ENCODE data around the gene PNMA6E. TPM values are rescaled to one million over a fixed set of nuclear protein-coding genes. Genes with fewer than 3 reads are reported as not detected.

The PNMA6E gene
- total and polyA plus RNA-seq, 2 experiments from 2014 or later = not detected

DNA sequence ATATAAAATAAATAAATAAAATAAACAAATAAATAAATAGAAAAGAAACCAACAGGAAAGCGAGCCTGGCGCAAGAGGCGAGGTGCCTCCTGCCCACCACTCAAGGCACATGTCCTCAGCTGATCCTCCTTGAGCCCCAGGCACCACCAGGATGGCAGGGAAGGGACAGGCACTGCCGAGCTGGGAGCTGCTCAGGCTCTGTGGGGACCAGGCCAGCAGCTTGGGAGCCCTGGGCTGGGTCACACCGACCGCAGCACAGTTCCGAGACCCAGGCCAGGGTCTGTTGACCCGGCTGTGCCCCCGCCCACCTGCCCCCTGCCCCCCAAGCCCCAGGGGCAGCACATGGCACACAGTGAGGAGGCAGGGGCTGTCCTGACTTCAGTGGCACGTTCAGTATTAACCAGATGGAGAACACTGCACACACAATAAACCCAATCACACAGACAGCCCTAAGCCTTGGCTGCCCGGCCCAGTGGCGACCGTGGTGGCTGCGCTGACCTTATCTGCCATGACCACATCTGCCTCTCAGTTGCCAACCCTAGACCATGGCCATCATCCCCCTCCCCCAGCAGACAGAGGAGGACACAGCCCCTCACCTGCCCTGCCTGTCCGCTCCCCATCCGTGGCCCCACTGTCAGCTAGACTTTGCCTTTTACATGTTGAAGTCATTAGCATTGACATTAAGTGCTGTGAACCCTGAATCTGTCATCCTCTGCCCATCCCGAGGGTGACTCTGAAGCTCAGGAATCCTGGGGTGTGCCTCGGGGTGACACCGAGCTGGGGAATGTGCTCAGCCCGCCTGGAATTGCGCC, 47.6 kb upstream of the PNMA6E start:
- Mint-ChIP-seq H3K9me3 (no peaks in the 10 kb centered on the region), H3K4me3 (no peak overlapping the region), H3K27ac (no peak overlapping the region), H3K4me1 (no peaks in the 10 kb centered on the region), H3K27me3 (ENCODE audit: insufficient read depth, low read depth, poor library complexity) (peaks cover 1% of the 10 kb centered on the region), H3K36me3 (ENCODE audit: low read depth) (no peaks in the 10 kb centered on the region)
- H3K4me3 ChIP-seq = no peak overlapping the region
- H3F3A ChIP-seq (replicated peaks; ENCODE audit: low read depth) = no peaks in the 10 kb centered on the region
- no peak overlapping the region for H3K4me2 ChIP-seq
- TF ChIP-seq, protein P1, sequence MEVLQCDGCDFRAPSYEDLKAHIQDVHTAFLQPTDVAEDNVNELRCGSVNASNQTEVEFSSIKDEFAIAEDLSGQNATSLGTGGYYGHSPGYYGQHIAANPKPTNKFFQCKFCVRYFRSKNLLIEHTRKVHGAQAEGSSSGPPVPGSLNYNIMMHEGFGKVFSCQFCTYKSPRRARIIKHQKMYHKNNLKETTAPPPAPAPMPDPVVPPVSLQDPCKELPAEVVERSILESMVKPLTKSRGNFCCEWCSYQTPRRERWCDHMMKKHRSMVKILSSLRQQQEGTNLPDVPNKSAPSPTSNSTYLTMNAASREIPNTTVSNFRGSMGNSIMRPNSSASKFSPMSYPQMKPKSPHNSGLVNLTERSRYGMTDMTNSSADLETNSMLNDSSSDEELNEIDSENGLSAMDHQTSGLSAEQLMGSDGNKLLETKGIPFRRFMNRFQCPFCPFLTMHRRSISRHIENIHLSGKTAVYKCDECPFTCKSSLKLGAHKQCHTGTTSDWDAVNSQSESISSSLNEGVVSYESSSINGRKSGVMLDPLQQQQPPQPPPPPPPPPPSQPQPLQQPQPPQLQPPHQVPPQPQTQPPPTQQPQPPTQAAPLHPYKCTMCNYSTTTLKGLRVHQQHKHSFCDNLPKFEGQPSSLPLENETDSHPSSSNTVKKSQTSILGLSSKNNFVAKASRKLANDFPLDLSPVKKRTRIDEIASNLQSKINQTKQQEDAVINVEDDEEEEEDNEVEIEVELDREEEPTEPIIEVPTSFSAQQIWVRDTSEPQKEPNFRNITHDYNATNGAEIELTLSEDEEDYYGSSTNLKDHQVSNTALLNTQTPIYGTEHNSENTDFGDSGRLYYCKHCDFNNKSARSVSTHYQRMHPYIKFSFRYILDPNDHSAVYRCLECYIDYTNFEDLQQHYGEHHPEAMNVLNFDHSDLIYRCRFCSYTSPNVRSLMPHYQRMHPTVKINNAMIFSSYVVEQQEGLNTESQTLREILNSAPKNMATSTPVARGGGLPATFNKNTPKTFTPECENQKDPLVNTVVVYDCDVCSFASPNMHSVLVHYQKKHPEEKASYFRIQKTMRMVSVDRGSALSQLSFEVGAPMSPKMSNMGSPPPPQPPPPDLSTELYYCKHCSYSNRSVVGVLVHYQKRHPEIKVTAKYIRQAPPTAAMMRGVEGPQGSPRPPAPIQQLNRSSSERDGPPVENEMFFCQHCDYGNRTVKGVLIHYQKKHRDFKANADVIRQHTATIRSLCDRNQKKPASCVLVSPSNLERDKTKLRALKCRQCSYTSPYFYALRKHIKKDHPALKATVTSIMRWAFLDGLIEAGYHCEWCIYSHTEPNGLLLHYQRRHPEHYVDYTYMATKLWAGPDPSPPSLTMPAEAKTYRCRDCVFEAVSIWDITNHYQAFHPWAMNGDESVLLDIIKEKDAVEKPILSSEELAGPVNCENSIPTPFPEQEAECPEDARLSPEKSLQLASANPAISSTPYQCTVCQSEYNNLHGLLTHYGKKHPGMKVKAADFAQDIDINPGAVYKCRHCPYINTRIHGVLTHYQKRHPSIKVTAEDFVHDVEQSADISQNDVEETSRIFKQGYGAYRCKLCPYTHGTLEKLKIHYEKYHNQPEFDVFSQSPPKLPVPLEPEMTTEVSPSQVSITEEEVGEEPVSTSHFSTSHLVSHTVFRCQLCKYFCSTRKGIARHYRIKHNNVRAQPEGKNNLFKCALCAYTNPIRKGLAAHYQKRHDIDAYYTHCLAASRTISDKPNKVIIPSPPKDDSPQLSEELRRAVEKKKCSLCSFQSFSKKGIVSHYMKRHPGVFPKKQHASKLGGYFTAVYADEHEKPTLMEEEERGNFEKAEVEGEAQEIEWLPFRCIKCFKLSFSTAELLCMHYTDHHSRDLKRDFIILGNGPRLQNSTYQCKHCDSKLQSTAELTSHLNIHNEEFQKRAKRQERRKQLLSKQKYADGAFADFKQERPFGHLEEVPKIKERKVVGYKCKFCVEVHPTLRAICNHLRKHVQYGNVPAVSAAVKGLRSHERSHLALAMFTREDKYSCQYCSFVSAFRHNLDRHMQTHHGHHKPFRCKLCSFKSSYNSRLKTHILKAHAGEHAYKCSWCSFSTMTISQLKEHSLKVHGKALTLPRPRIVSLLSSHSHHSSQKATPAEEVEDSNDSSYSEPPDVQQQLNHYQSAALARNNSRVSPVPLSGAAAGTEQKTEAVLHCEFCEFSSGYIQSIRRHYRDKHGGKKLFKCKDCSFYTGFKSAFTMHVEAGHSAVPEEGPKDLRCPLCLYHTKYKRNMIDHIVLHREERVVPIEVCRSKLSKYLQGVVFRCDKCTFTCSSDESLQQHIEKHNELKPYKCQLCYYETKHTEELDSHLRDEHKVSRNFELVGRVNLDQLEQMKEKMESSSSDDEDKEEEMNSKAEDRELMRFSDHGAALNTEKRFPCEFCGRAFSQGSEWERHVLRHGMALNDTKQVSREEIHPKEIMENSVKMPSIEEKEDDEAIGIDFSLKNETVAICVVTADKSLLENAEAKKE (CRISPR knock-in tag; IDR thresholded peaks at IDR 0.05) = no peak
- TF ChIP-seq NANOG (IDR thresholded peaks at IDR 0.05; ENCODE audit: borderline replicate concordance) (no peak), CREB1 (CRISPR knock-in tag; IDR thresholded peaks at IDR 0.05; ENCODE audit: low read depth) (no peak), JUNB (IDR thresholded peaks at IDR 0.05; ENCODE audit: unreplicated experiment) (no peak), ZNF114 (CRISPR knock-in tag; IDR thresholded peaks at IDR 0.05) (no peak)
- TF ChIP-seq, protein P2, sequence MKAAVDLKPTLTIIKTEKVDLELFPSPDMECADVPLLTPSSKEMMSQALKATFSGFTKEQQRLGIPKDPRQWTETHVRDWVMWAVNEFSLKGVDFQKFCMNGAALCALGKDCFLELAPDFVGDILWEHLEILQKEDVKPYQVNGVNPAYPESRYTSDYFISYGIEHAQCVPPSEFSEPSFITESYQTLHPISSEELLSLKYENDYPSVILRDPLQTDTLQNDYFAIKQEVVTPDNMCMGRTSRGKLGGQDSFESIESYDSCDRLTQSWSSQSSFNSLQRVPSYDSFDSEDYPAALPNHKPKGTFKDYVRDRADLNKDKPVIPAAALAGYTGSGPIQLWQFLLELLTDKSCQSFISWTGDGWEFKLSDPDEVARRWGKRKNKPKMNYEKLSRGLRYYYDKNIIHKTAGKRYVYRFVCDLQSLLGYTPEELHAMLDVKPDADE (IDR thresholded peaks at IDR 0.05) = no peak
- TF ChIP-seq, protein P3, sequence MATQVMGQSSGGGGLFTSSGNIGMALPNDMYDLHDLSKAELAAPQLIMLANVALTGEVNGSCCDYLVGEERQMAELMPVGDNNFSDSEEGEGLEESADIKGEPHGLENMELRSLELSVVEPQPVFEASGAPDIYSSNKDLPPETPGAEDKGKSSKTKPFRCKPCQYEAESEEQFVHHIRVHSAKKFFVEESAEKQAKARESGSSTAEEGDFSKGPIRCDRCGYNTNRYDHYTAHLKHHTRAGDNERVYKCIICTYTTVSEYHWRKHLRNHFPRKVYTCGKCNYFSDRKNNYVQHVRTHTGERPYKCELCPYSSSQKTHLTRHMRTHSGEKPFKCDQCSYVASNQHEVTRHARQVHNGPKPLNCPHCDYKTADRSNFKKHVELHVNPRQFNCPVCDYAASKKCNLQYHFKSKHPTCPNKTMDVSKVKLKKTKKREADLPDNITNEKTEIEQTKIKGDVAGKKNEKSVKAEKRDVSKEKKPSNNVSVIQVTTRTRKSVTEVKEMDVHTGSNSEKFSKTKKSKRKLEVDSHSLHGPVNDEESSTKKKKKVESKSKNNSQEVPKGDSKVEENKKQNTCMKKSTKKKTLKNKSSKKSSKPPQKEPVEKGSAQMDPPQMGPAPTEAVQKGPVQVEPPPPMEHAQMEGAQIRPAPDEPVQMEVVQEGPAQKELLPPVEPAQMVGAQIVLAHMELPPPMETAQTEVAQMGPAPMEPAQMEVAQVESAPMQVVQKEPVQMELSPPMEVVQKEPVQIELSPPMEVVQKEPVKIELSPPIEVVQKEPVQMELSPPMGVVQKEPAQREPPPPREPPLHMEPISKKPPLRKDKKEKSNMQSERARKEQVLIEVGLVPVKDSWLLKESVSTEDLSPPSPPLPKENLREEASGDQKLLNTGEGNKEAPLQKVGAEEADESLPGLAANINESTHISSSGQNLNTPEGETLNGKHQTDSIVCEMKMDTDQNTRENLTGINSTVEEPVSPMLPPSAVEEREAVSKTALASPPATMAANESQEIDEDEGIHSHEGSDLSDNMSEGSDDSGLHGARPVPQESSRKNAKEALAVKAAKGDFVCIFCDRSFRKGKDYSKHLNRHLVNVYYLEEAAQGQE (IDR thresholded peaks at IDR 0.05; ENCODE audit: unreplicated experiment) = no peak
- ATAC-seq (no peak), DNase-seq (ENCODE audit: low spot score) (no peak)
- no peaks in the 10 kb centered on the region for H3K79me2 ChIP-seq (replicated peaks; ENCODE audit: insufficient read depth)
- H3K36me3 ChIP-seq (ENCODE audit: insufficient read depth) = no peaks in the 10 kb centered on the region
- no peak overlapping the region for H3K27ac ChIP-seq (ENCODE audit: low read depth)
- no peak overlapping the region for H2AFZ ChIP-seq
- no peaks in the 10 kb centered on the region for H3K4me1 ChIP-seq (ENCODE audit: insufficient read depth)
- no peaks in the 10 kb centered on the region for H3K27me3 ChIP-seq (ENCODE audit: insufficient read depth)
- no peaks in the 10 kb centered on the region for H4K20me1 ChIP-seq (replicated peaks; ENCODE audit: insufficient read depth)
- H3K9me2 ChIP-seq (ENCODE audit: insufficient read depth) = no peaks in the 10 kb centered on the region
